K562 (cell line): Measurements from ENCODE around the gene ACSS1. TPM values are rescaled to one million over a fixed set of nuclear protein-coding genes. Genes with fewer than 3 reads are reported as not detected.

Experiments used
- ATAC-seq: fragments of 200-7000 bp; cut with Tn5 transposase; 3 replicates; pipeline ENCODE4 v1.9.1; 2020; ENCODE audit warnings: moderate library complexity
- BruUV-seq: library from RNA; stranded (reverse); fragments of 400-500 nt; replicated peaks from 2 replicates; lab custom pipeline; 2021; lab: Mats Ljungman, UMichigan
- CTCF ChIA-PET: fragments of 300-600 bp; formaldehyde crosslinking; extraction: SDS; loops from one replicate; lab custom pipeline; 2021; ENCODE audit warnings: low intra/inter-chr PET ratio; lab: Yijun Ruan, JAX
- POLR2A ChIA-PET: fragments of 300-600, 350-650 bp; sonication (Branson Sonifier 250); formaldehyde crosslinking; extraction: SDS; loops from one replicate; lab custom pipeline; 2021; ENCODE audit warnings: antibody characterized with exemption, inconsistent platforms; lab: Yijun Ruan, JAX
- DNase-seq, 4 experiments: peaks; one replicate each; pipeline versions ENCODE4 v3.0.0 to v3.0.0-alpha.2; 2011 to 2018; ENCODE audit warnings: low spot score in 3 of 4, mixed read lengths in 3 of 4; ENCODE audit errors: extremely low read depth in 1 of 4
- FAIRE-seq: peaks from 2 replicates; lab custom pipeline; 2011; peaks lifted over from hg19 to GRCh38; lab: Jason Lieb, UNC
- H2AFZ ChIP-seq: 2 replicates; pipeline ENCODE4 v1.6.0; 2011; ENCODE audit warnings: low read depth, low read length, control low read depth, inconsistent platforms
- H3K27ac ChIP-seq: fragments of 200-600 bp; 3 replicates; pipeline ENCODE4 v1.8.0; 2011; ENCODE audit warnings: low read depth, mild to moderate bottlenecking, control low read depth, inconsistent platforms, low read length, moderate library complexity, mixed read lengths; ENCODE audit errors: extremely low read depth
- H3K27me3 ChIP-seq, 2 experiments: fragments of 300-600 bp in 1 of 2; 2 replicates in 1 of 2; 3 replicates in 1 of 2; pipeline versions ENCODE4 v1.6.0 to v1.8.0; 2011; ENCODE audit warnings: inconsistent platforms in 2 of 2, low read length in 2 of 2, mild to moderate bottlenecking in 1 of 2, mixed read lengths in 1 of 2, moderate library complexity in 1 of 2; ENCODE audit not compliant: control insufficient read depth in 2 of 2, insufficient read depth in 2 of 2
- H3K36me3 ChIP-seq: fragments of 300-600 bp; 3 replicates; pipeline ENCODE4 v1.8.0; 2011; ENCODE audit warnings: mild to moderate bottlenecking, low read length, inconsistent platforms; ENCODE audit not compliant: control insufficient read depth, insufficient read depth
- H3K4me1 ChIP-seq, 2 experiments: fragments of 200-600 bp in 1 of 2; replicated peaks in 1 of 2; 2 replicates in 1 of 2; 3 replicates in 1 of 2; pipeline versions ENCODE4 v1.5.1 to v1.8.0; 2011; ENCODE audit warnings: inconsistent platforms in 2 of 2, low read length in 2 of 2, mild to moderate bottlenecking in 1 of 2, mixed read lengths in 1 of 2, moderate library complexity in 1 of 2; ENCODE audit not compliant: control insufficient read depth in 2 of 2, insufficient read depth in 2 of 2
- H3K4me2 ChIP-seq: 2 replicates; pipeline ENCODE4 v1.6.1; 2011; ENCODE audit warnings: low read length, control low read depth, inconsistent platforms, mixed read lengths; ENCODE audit not compliant: insufficient read depth
- H3K4me3 ChIP-seq: fragments of 200-600 bp; sonication (generic), shearing (Covaris generic); 2 replicates; pipeline ENCODE4 v1.5.1; 2016; ENCODE audit warnings: control low read depth, inconsistent platforms
- H3K79me2 ChIP-seq: fragments of 200-600 bp; 3 replicates; pipeline ENCODE4 v1.8.0; 2011; ENCODE audit warnings: low read length, inconsistent platforms; ENCODE audit not compliant: control insufficient read depth, insufficient read depth
- H3K9ac ChIP-seq, 2 experiments: 2 replicates each; pipeline versions ENCODE4 v1.6.0 to v1.6.1; 2011; ENCODE audit warnings: low read depth in 2 of 2, low read length in 2 of 2, control low read depth in 1 of 2, inconsistent platforms in 1 of 2, mild to moderate bottlenecking in 1 of 2, mixed read lengths in 1 of 2; ENCODE audit not compliant: insufficient read depth in 1 of 2
- H3K9me1 ChIP-seq: one replicate; pipeline ENCODE4 v1.6.0; 2011; ENCODE audit warnings: inconsistent platforms, mild to moderate bottlenecking, low read length, moderate library complexity; ENCODE audit not compliant: control insufficient read depth, insufficient read depth
- H3K9me3 ChIP-seq: replicated peaks from 2 replicates; pipeline ENCODE4 v1.5.1; 2011; ENCODE audit warnings: low read depth, low read length, inconsistent platforms; ENCODE audit not compliant: control insufficient read depth, insufficient read depth
- H4K20me1 ChIP-seq: replicated peaks from 2 replicates; pipeline ENCODE4 v1.6.1; 2011; ENCODE audit warnings: low read length, inconsistent platforms, mixed read lengths; ENCODE audit not compliant: control insufficient read depth, insufficient read depth
- ATF3 ChIP-seq, 2 experiments: fragments of 450-650 bp in 1 of 2; sonication (generic) in 1 of 2; formaldehyde crosslinking in 1 of 2; IDR thresholded peaks in 1 of 2; conservative IDR thresholded peaks in 1 of 2; 2 replicates each; pipeline versions ENCODE4 v1.6.1 to v1.8.1; 2016 to 2023; ENCODE audit warnings: mild to moderate bottlenecking in 2 of 2, moderate library complexity in 2 of 2, inconsistent platforms in 1 of 2, missing genetic modification reagents in 1 of 2
- ATF7 ChIP-seq: fragments of 450-650 bp; IDR thresholded peaks from 2 replicates; pipeline ENCODE4 v1.7.1; 2014; ENCODE audit warnings: mild to moderate bottlenecking, moderate library complexity
- ZNF121 ChIP-seq: sonication (generic); formaldehyde crosslinking; conservative IDR thresholded peaks from 2 replicates; pipeline ENCODE4 v1.8.0; 2022; ENCODE audit warnings: missing genetic modification reagents
- ZNF785 ChIP-seq: fragments of 250-450 bp; sonication (Bioruptor Pico); IDR thresholded peaks from 2 replicates; pipeline ENCODE4 v1.4.0; 2020; ENCODE audit warnings: mild to moderate bottlenecking
- WGBS: fragments of 100-300 bp; shearing (Covaris generic); methylation state at CpG from one replicate; pipeline ENCODE4 v1.1.6; 2016; ENCODE audit warnings: low coverage, mixed read lengths; ENCODE audit not compliant: insufficient coverage; ENCODE audit errors: missing lambda C conversion rate; 5-methylcytosine and 5-hydroxymethylcytosine counted together
- in situ Hi-C: fragments of 300-500 bp; cut with MboI; formaldehyde crosslinking; loops from 4 replicates; pipeline ENCODE4 v1.15.0; 2018; ENCODE audit warnings: inconsistent platforms, mixed read lengths
- intact Hi-C: fragments of 100-400 bp; cut with micrococcal nuclease; formaldehyde crosslinking; loops from 2 replicates; pipeline ENCODE4 v1.14.2; 2022
- polyA plus RNA-seq, 8 experiments: library from polyadenylated mRNA; depleted of rRNA in 4 of 8; stranded (reverse) in 5 of 8; unstranded in 3 of 8; fragments of >200 nt; fragmentation: Nextera tagmentation in 2 of 8; fragmentation: Illumina TruSeq in 1 of 8; extraction: Ambion mirVana in 2 of 8; extraction: Trizol in 1 of 8; gene quantifications; 2 replicates each; pipeline versions ENCODE4 v1.2.1 to v1.2.3, GENCODE V29; 2011 to 2014; ENCODE audit warnings: inconsistent platforms in 1 of 8, missing spikeins in 1 of 8
- total RNA-seq, 7 experiments: library from RNA; depleted of rRNA in 6 of 7; stranded (reverse); fragments of >200 nt in 6 of 7; fragmentation: Illumina TruSeq in 2 of 7; extraction: Trizol in 2 of 7; gene quantifications; 2 replicates each; pipeline versions ENCODE4 v1.2.1 to v1.2.3, GENCODE V29; 2011 to 2021; ENCODE audit warnings: low replicate concordance in 1 of 7

ACSS1 gene
- total and polyA plus RNA-seq, 9 of the 15 experiments (the other 6 are each of a cell fraction or from before 2014, with no cell fraction given), result 0.07 to 2.1 (median 0.27) TPM; not detected in 3

- Histone ChIP-seq H3K9me1 (no peaks in the 10 kb centered on the region), H3K4me3 (no peak overlapping the region), H4K20me1 (no peaks in the 10 kb centered on the region), H3K36me3 (no peaks in the 10 kb centered on the region), H3K27ac (no peak overlapping the region), H3K4me1 (no peaks in the 10 kb centered on the region), H3K4me2 (no peak overlapping the region), H2AFZ (no peak overlapping the region), H3K79me2 (no peaks in the 10 kb centered on the region), H3K9ac (no peak overlapping the region), H3K9me3 (no peaks in the 10 kb centered on the region), H3K27me3 (peaks cover 3 to 71% of the 10 kb centered on the region in 2 experiments; a peak in 4 of 5 replicates)
- no peak for TF ChIP-seq ZNF785 (CRISPR knock-in tag)
- peak; percentile 74 for TF ChIP-seq ATF3 (IDR thresholded peaks at IDR 0.05)
- no peak for TF ChIP-seq ATF3 (CRISPR knock-in tag; conservative IDR thresholded peaks at IDR 0.05)
- peak; percentile 35; the same call in 1 of the 2 replicates for TF ChIP-seq ATF7
- no peak for TF ChIP-seq ZNF121 (CRISPR knock-in tag)
- peak; percentile 49 for ATAC-seq
- no TSS peak for BruUV-seq
- 1% methylated on average over 21 of the region's 21 CpGs for WGBS
- no peak for DNase-seq
- in situ Hi-C loops (no loop called here), intact Hi-C loops (no loop called here)
- ChIA-PET CTCF (no interaction called here), POLR2A (no interaction called here)
- FAIRE-seq, result no peak
These were observed 45.2 kb downstream of the ACSS1 start for GRCh38 chr20:25012616-25013189.
